ENCODE measurements around the gene DYNC1I1. TPM values are rescaled to one million over a fixed set of nuclear protein-coding genes. Genes with fewer than 3 reads are reported as not detected.

Gene DYNC1I1
- total and polyA plus RNA-seq, 2 experiments from 2014 or later: 0.53 to 1.4 TPM

GRCh38 chr7:96121752-96122151 lies 349.4 kb downstream of the DYNC1I1 start:
- H3F3A ChIP-seq (ENCODE audit: insufficient read depth): no peaks in the 10 kb centered on the region
- WGBS, 2 experiments (ENCODE audit: low coverage in 1 of 2, low lambda C conversion rate in 2 of 2, missing lambda C conversion rate in 2 of 2): 90 to 93% methylated on average over 6 of the region's 6 CpGs
- no peak overlapping the region for H3K4me3 ChIP-seq
- H3K4me2 ChIP-seq (ENCODE audit: unreplicated experiment): no peak overlapping the region
- H4K20me1 ChIP-seq (ENCODE audit: insufficient read depth): no peaks in the 10 kb centered on the region
- H3K9me2 ChIP-seq (ENCODE audit: insufficient read depth): no peaks in the 10 kb centered on the region
- H3K9ac ChIP-seq: no peak overlapping the region
- no peaks in the 10 kb centered on the region for H3K27me3 ChIP-seq (replicated peaks; ENCODE audit: insufficient read depth)
- no peaks in the 10 kb centered on the region for H3K9me3 ChIP-seq (ENCODE audit: low read depth)
- in situ Hi-C loops (cut with MboI): no loop called here
- H3K36me3 ChIP-seq (ENCODE audit: low read depth): no peaks in the 10 kb centered on the region
- TF ChIP-seq EZH2 (IDR thresholded peaks at IDR 0.05; ENCODE audit: insufficient read depth, poor library complexity, severe bottlenecking): no peak
- TF ChIP-seq EZH2phosphoT487 (IDR thresholded peaks at IDR 0.05; ENCODE audit: insufficient read depth, low read depth): no peak
- H3K27ac ChIP-seq: no peak overlapping the region
- H2AFZ ChIP-seq: no peak overlapping the region
- H3K4me1 ChIP-seq (ENCODE audit: insufficient read depth): no peaks in the 10 kb centered on the region
- no peaks in the 10 kb centered on the region for H3K79me2 ChIP-seq (ENCODE audit: insufficient read depth)
- DNase-seq: no peak

- Histone ChIP-seq H3K4me2 (ENCODE audit: unreplicated experiment) (no peak overlapping the region), H3K79me2 (ENCODE audit: insufficient read depth) (no peaks in the 10 kb centered on the region), H3F3A (ENCODE audit: insufficient read depth) (no peaks in the 10 kb centered on the region), H3K27me3 (replicated peaks; ENCODE audit: insufficient read depth) (no peaks in the 10 kb centered on the region), H3K9me2 (ENCODE audit: insufficient read depth) (no peaks in the 10 kb centered on the region), H3K4me3 (no peak overlapping the region), H3K36me3 (ENCODE audit: low read depth) (no peaks in the 10 kb centered on the region), H3K9me3 (ENCODE audit: low read depth) (no peaks in the 10 kb centered on the region), H3K27ac (no peak overlapping the region), H3K9ac (no peak overlapping the region), H2AFZ (no peak overlapping the region), H3K4me1 (ENCODE audit: insufficient read depth) (no peaks in the 10 kb centered on the region), H4K20me1 (ENCODE audit: insufficient read depth) (no peaks in the 10 kb centered on the region)
- WGBS, 2 experiments (ENCODE audit: low coverage in 1 of 2, low lambda C conversion rate in 2 of 2, missing lambda C conversion rate in 2 of 2): 65 to 79% methylated on average over 2 of the region's 2 CpGs
- in situ Hi-C loops (cut with MboI): no loop called here
- DNase-seq: no peak
- TF ChIP-seq EZH2phosphoT487 (IDR thresholded peaks at IDR 0.05; ENCODE audit: insufficient read depth, low read depth): no peak
- TF ChIP-seq EZH2 (IDR thresholded peaks at IDR 0.05; ENCODE audit: insufficient read depth, poor library complexity, severe bottlenecking): no peak
Measured at GRCh38 chr7:96122746-96123145, 350.4 kb downstream of the DYNC1I1 start.

DNA sequence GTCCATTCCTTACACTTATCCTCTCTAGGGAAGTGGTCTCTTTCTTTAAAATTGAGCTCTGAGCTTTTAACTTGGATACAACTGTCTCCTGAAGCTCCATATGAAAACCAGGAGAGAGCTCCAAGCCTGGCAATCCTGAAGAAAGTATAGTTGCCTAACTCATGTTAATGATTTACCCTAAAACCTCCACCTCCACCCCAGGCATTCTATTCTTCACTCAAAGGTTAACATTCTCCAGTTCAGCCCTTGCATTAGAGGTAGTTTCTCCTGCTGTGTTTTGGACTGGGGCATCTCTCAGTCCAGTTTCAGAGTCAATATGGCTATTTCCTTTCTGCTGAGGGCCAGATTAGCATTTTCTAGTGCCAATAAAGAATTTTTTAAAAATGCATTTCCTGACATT lies 354.0 kb downstream of the DYNC1I1 start:
- H3K9ac ChIP-seq: no peak overlapping the region
- H3K36me3 ChIP-seq (ENCODE audit: low read depth): no peaks in the 10 kb centered on the region
- no peaks in the 10 kb centered on the region for H3K27me3 ChIP-seq (replicated peaks; ENCODE audit: insufficient read depth)
- no peaks in the 10 kb centered on the region for H3K9me3 ChIP-seq (ENCODE audit: low read depth)
- TF ChIP-seq EZH2phosphoT487 (IDR thresholded peaks at IDR 0.05; ENCODE audit: insufficient read depth, low read depth): no peak
- no peak for TF ChIP-seq EZH2 (IDR thresholded peaks at IDR 0.05; ENCODE audit: insufficient read depth, poor library complexity, severe bottlenecking)
- H3K27ac ChIP-seq: no peak overlapping the region
- no peak for DNase-seq
- H3K79me2 ChIP-seq (ENCODE audit: insufficient read depth): no peaks in the 10 kb centered on the region
- H3K9me2 ChIP-seq (ENCODE audit: insufficient read depth): no peaks in the 10 kb centered on the region
- no peaks in the 10 kb centered on the region for H3F3A ChIP-seq (ENCODE audit: insufficient read depth)
- H4K20me1 ChIP-seq (ENCODE audit: insufficient read depth): no peaks in the 10 kb centered on the region
- H3K4me2 ChIP-seq (ENCODE audit: unreplicated experiment): no peak overlapping the region
- no peaks in the 10 kb centered on the region for H3K4me1 ChIP-seq (ENCODE audit: insufficient read depth)
- no peak overlapping the region for H3K4me3 ChIP-seq
- H2AFZ ChIP-seq: no peak overlapping the region
- in situ Hi-C loops (cut with MboI): no loop called here

GRCh38 chr7:96127746-96128145 lies 355.4 kb downstream of the DYNC1I1 start:
- Histone ChIP-seq H3K9me2 (ENCODE audit: insufficient read depth) (no peaks in the 10 kb centered on the region), H3K9ac (no peak overlapping the region), H3K79me2 (ENCODE audit: insufficient read depth) (no peaks in the 10 kb centered on the region), H3K9me3 (ENCODE audit: low read depth) (no peaks in the 10 kb centered on the region), H3K27ac (no peak overlapping the region), H3K4me2 (ENCODE audit: unreplicated experiment) (no peak overlapping the region), H3K4me3 (no peak overlapping the region), H3K36me3 (ENCODE audit: low read depth) (no peaks in the 10 kb centered on the region), H2AFZ (no peak overlapping the region), H3K27me3 (replicated peaks; ENCODE audit: insufficient read depth) (no peaks in the 10 kb centered on the region), H4K20me1 (ENCODE audit: insufficient read depth) (no peaks in the 10 kb centered on the region), H3K4me1 (ENCODE audit: insufficient read depth) (no peaks in the 10 kb centered on the region), H3F3A (ENCODE audit: insufficient read depth) (no peaks in the 10 kb centered on the region)
- no peak for DNase-seq
- in situ Hi-C loops (cut with MboI): no loop called here
- TF ChIP-seq EZH2phosphoT487 (IDR thresholded peaks at IDR 0.05; ENCODE audit: insufficient read depth, low read depth) (no peak), EZH2 (IDR thresholded peaks at IDR 0.05; ENCODE audit: insufficient read depth, poor library complexity, severe bottlenecking) (no peak)
- WGBS, 2 experiments (ENCODE audit: low coverage in 1 of 2, low lambda C conversion rate in 2 of 2, missing lambda C conversion rate in 2 of 2): 91 to 96% methylated on average over 2 of the region's 2 CpGs

DNA sequence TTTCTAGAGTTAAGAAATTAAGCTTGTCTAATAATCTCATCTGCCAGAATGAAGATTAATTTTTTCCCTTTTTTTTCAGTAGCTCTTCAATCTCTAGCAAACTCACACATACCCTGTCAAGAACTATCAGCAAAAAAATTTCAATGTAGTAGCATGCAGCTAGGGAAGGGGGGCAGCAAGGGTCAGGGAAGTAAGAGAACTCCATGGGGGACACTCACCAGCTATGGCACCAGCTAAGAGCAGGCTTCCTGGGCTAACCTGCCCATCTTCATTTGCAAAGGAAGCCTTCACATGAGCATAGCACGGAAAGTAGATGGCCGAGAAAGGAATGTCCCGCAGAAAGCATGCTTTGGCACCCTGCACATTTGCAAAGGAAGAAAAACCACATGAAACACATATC lies 359.2 kb downstream of the DYNC1I1 start:
- H3K9ac ChIP-seq: no peak overlapping the region
- H3K4me3 ChIP-seq: no peak overlapping the region
- no peaks in the 10 kb centered on the region for H4K20me1 ChIP-seq (ENCODE audit: insufficient read depth)
- no peaks in the 10 kb centered on the region for H3K9me2 ChIP-seq (ENCODE audit: insufficient read depth)
- no peaks in the 10 kb centered on the region for H3K4me1 ChIP-seq (ENCODE audit: insufficient read depth)
- H3K27ac ChIP-seq: no peak overlapping the region
- in situ Hi-C loops (cut with MboI): no loop called here
- H3F3A ChIP-seq (ENCODE audit: insufficient read depth): no peaks in the 10 kb centered on the region
- no peaks in the 10 kb centered on the region for H3K9me3 ChIP-seq (ENCODE audit: low read depth)
- no peak overlapping the region for H3K4me2 ChIP-seq (ENCODE audit: unreplicated experiment)
- H3K36me3 ChIP-seq (ENCODE audit: low read depth): no peaks in the 10 kb centered on the region
- no peak overlapping the region for H2AFZ ChIP-seq
- WGBS, 2 experiments (ENCODE audit: low coverage in 1 of 2, low lambda C conversion rate in 2 of 2, missing lambda C conversion rate in 2 of 2): 90 to 94% methylated on average over 3 of the region's 3 CpGs
- no peak for DNase-seq
- H3K79me2 ChIP-seq (ENCODE audit: insufficient read depth): no peaks in the 10 kb centered on the region
- TF ChIP-seq EZH2 (IDR thresholded peaks at IDR 0.05; ENCODE audit: insufficient read depth, poor library complexity, severe bottlenecking) (no peak), EZH2phosphoT487 (IDR thresholded peaks at IDR 0.05; ENCODE audit: insufficient read depth, low read depth) (no peak)
- no peaks in the 10 kb centered on the region for H3K27me3 ChIP-seq (replicated peaks; ENCODE audit: insufficient read depth)
